Measurements from ENCODE around the gene STAT6. TPM values are rescaled to one million over a fixed set of nuclear protein-coding genes. Genes with fewer than 3 reads are reported as not detected.

Gene STAT6
- total and polyA plus RNA-seq, 2 of the 8 experiments (the other 6 are each of a cell fraction or from before 2014, with no cell fraction given) = 32.9 to 38.7 TPM

GRCh38 chr12:57158186-57158585, 47.0 kb upstream of the STAT6 start:
- Histone ChIP-seq H3K79me1 (ENCODE audit: low read depth, low read length) (no peaks in the 10 kb centered on the region), H3K9ac (replicated peaks in 1 of 4; ENCODE audit: extremely low read depth in 1 of 4, low read depth in 3 of 4, low read length in 3 of 4) (no peak overlapping the region), H2AFZ (ENCODE audit: low read length) (no peak overlapping the region), H2BK120ac (replicated peaks; ENCODE audit: low read depth, low read length) (no peak overlapping the region), H4K5ac (ENCODE audit: insufficient read length, low read depth, low read length) (no peak overlapping the region), H3K79me2 (ENCODE audit: control insufficient read depth in 1 of 2, insufficient read depth in 2 of 2, low read length in 2 of 2) (no peaks in the 10 kb centered on the region), H2AK5ac (ENCODE audit: low read depth, low read length) (no peak overlapping the region), H3K23ac (ENCODE audit: insufficient read length) (no peak overlapping the region), H2BK12ac (ENCODE audit: low read depth, low read length) (no peak overlapping the region), H4K91ac (replicated peaks; ENCODE audit: insufficient read length, low read length) (no peak overlapping the region), H3K36me3 (ENCODE audit: control insufficient read depth in 2 of 4, insufficient read depth in 4 of 4, low read length in 3 of 4) (peaks cover 37 to 87% (median 78%) of the 10 kb centered on the region in 4 experiments; a peak in 7 of 8 replicates), H4K8ac (ENCODE audit: extremely low read depth, insufficient read depth, low read length) (no peak overlapping the region; the same call in 1 of the 2 replicates), H3K9me3 (ENCODE audit: insufficient read depth in 2 of 2, low read depth in 1 of 2, low read length in 1 of 2) (no peaks in the 10 kb centered on the region), H3K4ac (replicated peaks; ENCODE audit: insufficient read length, low read depth, low read length) (no peak overlapping the region), H4K20me1 (replicated peaks in 1 of 2; ENCODE audit: control insufficient read depth in 1 of 2, insufficient read depth in 2 of 2, low read length in 2 of 2) (peaks cover 3 to 20% of the 10 kb centered on the region in 2 experiments), H3K56ac (replicated peaks; ENCODE audit: insufficient read length, low read depth, low read length) (no peak overlapping the region), H3K27me3 (replicated peaks in 1 of 4; ENCODE audit: control insufficient read depth in 3 of 4, extremely low read depth in 1 of 4, insufficient read depth in 3 of 4, low read length in 3 of 4) (no peaks in the 10 kb centered on the region), H3K23me2 (ENCODE audit: low read depth, low read length) (no peaks in the 10 kb centered on the region), H3K18ac (ENCODE audit: extremely low read depth, low read length) (no peak overlapping the region), H3K27ac (ENCODE audit: low read depth, low read length) (no peak overlapping the region), H2BK15ac (ENCODE audit: low read length) (no peak overlapping the region), H3K4me2 (ENCODE audit: insufficient read depth in 1 of 2, low read depth in 2 of 2, low read length in 2 of 2) (no peak overlapping the region), H2BK20ac (ENCODE audit: low read length) (no peak overlapping the region), H3K4me1 (replicated peaks in 1 of 4; ENCODE audit: control insufficient read depth in 3 of 4, insufficient read depth in 4 of 4, low read length in 3 of 4) (no peaks in the 10 kb centered on the region), H2BK5ac (ENCODE audit: low read depth, low read length) (no peak overlapping the region), H3K14ac (ENCODE audit: insufficient read length) (no peak overlapping the region), H3K4me3 (ENCODE audit: extremely low read depth in 1 of 4, insufficient read depth in 2 of 4, low read depth in 3 of 4, low read length in 4 of 4) (no peak overlapping the region)
- TF ChIP-seq CHD1 (IDR thresholded peaks at IDR 0.05; ENCODE audit: low read depth, low read length) (no peak), EZH2 (IDR thresholded peaks at IDR 0.05; ENCODE audit: low read depth, low read length, severe bottlenecking) (no peak), POU5F1 (IDR thresholded peaks at IDR 0.05; ENCODE audit: low read depth, low read length) (no peak), CREB1 (IDR thresholded peaks at IDR 0.05) (no peak), E2F6 (IDR thresholded peaks at IDR 0.05) (no peak), RNF2 (IDR thresholded peaks at IDR 0.05; ENCODE audit: borderline replicate concordance, low read depth, low read length, missing control alignments, poor library complexity, severe bottlenecking) (no peak), KDM1A (IDR thresholded peaks at IDR 0.05; ENCODE audit: borderline replicate concordance, low read length) (no peak), MAFK (IDR thresholded peaks at IDR 0.05; ENCODE audit: low read depth, low read length) (no peak), KDM4A (IDR thresholded peaks at IDR 0.05; ENCODE audit: low read depth, low read length, severe bottlenecking) (no peak)
- 95% methylated on average over 16 of the region's 16 CpGs; no CpG with 5 or more reads in 1 of the 2 experiments for WGBS, 2 experiments (ENCODE audit: extremely low coverage in 1 of 2, insufficient coverage in 1 of 2, insufficient read length in 1 of 2, insufficient replicate concordance in 2 of 2, low coverage in 1 of 2, low lambda C conversion rate in 2 of 2, missing lambda C conversion rate in 1 of 2)
- DNase-seq (ENCODE audit: low read depth in 1 of 2, low spot score in 2 of 2) (no peak), FAIRE-seq (no peak)
- ChIA-PET POLR2A (ENCODE audit: partially characterized antibody) (interaction anchor here (0.7 to 10.8 kb wide), 12 partner anchors 10 to 72 kb away, joined by 3 to 75 read pairs (median 6); partner anchors contain the start of genes LRP1, LRP1-AS and SHMT2), CTCF (ENCODE audit: partially characterized antibody) (interaction anchor here (0.9 to 10.6 kb wide), 9 partner anchors 11 to 66 kb away, joined by 3 to 150 read pairs (median 5); partner anchors contain the start of gene LRP1-AS)

All from H1 (cell line).